ELR (cell line): ENCODE measurements around the gene MAP3K14.

Experiments
- DNase-seq: peaks from one replicate; pipeline ENCODE4 v3.0.0-alpha.2; 2015; ENCODE audit warnings: low read depth

MAP3K14 gene

GRCh38 chr17:45235416-45236281, 81.2 kb downstream of the MAP3K14 start:
- peak; percentile 84 for DNase-seq

GRCh38 chr17:45234641-45235415, 82.0 kb downstream of the MAP3K14 start:
- peak; percentile 39 for DNase-seq

GRCh38 chr17:45233423-45233924, 83.3 kb downstream of the MAP3K14 start:
- DNase-seq: no peak

GRCh38 chr17:45232514-45233422, 84.1 kb downstream of the MAP3K14 start:
- no peak for DNase-seq

GRCh38 chr17:45231481-45232116, 85.2 kb downstream of the MAP3K14 start:
- peak; percentile 58 for DNase-seq

GRCh38 chr17:45230787-45231480, 85.9 kb downstream of the MAP3K14 start:
- peak; percentile 64 for DNase-seq

GRCh38 chr17:45230410-45230786, 86.4 kb downstream of the MAP3K14 start:
- DNase-seq: no peak

- no peak for DNase-seq
Measured at GRCh38 chr17:45229681-45230409, 87.0 kb downstream of the MAP3K14 start.

- DNase-seq: peak; percentile 96
Measured at GRCh38 chr17:45228763-45229539, 87.9 kb downstream of the MAP3K14 start.

- no peak for DNase-seq
Measured at GRCh38 chr17:45227926-45228762, 88.7 kb downstream of the MAP3K14 start.

- peak; percentile 52 for DNase-seq
Measured at GRCh38 chr17:45227101-45227925, 89.5 kb downstream of the MAP3K14 start.

- no peak for DNase-seq
Measured at GRCh38 chr17:45226576-45226975, 90.2 kb downstream of the MAP3K14 start.

GRCh38 chr17:45225964-45226530, 90.8 kb downstream of the MAP3K14 start:
- DNase-seq: peak; percentile 65

GRCh38 chr17:45225051-45225700, 91.6 kb downstream of the MAP3K14 start:
- peak; percentile 43 for DNase-seq

- no peak for DNase-seq
Measured at GRCh38 chr17:45224671-45225050, 92.2 kb downstream of the MAP3K14 start.
